CD4-positive, alpha-beta T cell treated with Interleukin-4 for 4 hours (primary cell): ENCODE measurements around the gene PIN1.
"Not testable (repeated sequence)": the region's sequence is repeated elsewhere in the genome, so short reads cannot be mapped to it uniquely, and the experiment has no call there.

Source experiments
- DNase-seq: peaks from one replicate; pipeline ENCODE4 v3.0.0-alpha.2; 2020

The PIN1 gene

GRCh38 chr19:9834726-9835506, at the start of gene PIN1:
Gene PIN1 (plus strand): TSS chr19:9835318. CDS start chr19:9835345, 27 bp downstream.
- DNase-seq, result peak; percentile 99

- DNase-seq, result peak; percentile 93
These were observed 49.5 kb upstream of the PIN1 start for GRCh38 chr19:9785367-9786331.

GRCh38 chr19:9786342-9786741, 48.8 kb upstream of the PIN1 start:
- DNase-seq, result no peak

- no peak for DNase-seq
These were observed 48.3 kb upstream of the PIN1 start for GRCh38 chr19:9786819-9787218.

GRCh38 chr19:9788604-9789003, 46.5 kb upstream of the PIN1 start:
- not testable (repeated sequence) for DNase-seq

- DNase-seq, result no peak
These were observed 46.1 kb upstream of the PIN1 start for GRCh38 chr19:9789066-9789465.

- not testable (repeated sequence) for DNase-seq
These were observed 45.5 kb upstream of the PIN1 start for GRCh38 chr19:9789579-9789978.

GRCh38 chr19:9791073-9791367, 44.1 kb upstream of the PIN1 start:
- DNase-seq, result not testable (repeated sequence)

- peak; percentile 95 for DNase-seq
These were observed 43.4 kb upstream of the PIN1 start for GRCh38 chr19:9791552-9792205.

GRCh38 chr19:9792206-9793070, 42.7 kb upstream of the PIN1 start:
- peak; percentile 91 for DNase-seq

- DNase-seq, result peak; percentile 64
These were observed 42.0 kb upstream of the PIN1 start for GRCh38 chr19:9793071-9793591.

GRCh38 chr19:9796113-9796773, 38.9 kb upstream of the PIN1 start:
- DNase-seq, result peak; percentile 94

GRCh38 chr19:9797871-9798270, 37.2 kb upstream of the PIN1 start:
- no peak for DNase-seq

GRCh38 chr19:9799162-9799561, 36.0 kb upstream of the PIN1 start:
- DNase-seq, result no peak

- no peak for DNase-seq
These were observed 33.1 kb upstream of the PIN1 start for GRCh38 chr19:9801976-9802375.

- no peak for DNase-seq
These were observed 28.3 kb upstream of the PIN1 start for GRCh38 chr19:9806803-9807202.

- DNase-seq, result peak; percentile 49
These were observed 26.0 kb upstream of the PIN1 start for GRCh38 chr19:9808855-9809824.

- DNase-seq, result no peak
These were observed 24.0 kb upstream of the PIN1 start for GRCh38 chr19:9811139-9811538.

GRCh38 chr19:9818175-9818733, 16.9 kb upstream of the PIN1 start:
- no peak for DNase-seq
